ENCODE data around the gene RALGDS.
A peak's percentile ranks its signal among the peaks of the same experiment; 100 is the strongest.
"Not testable (repeated sequence)": the region's sequence is repeated elsewhere in the genome, so short reads cannot be mapped to it uniquely, and the experiment has no call there.

The RALGDS gene

GRCh38 chr9:133121198-133121914, at the start of gene RALGDS:
RALGDS (minus strand) TSS chr9:133121240; CDS start chr9:133121154, 86 bp downstream.
- peak; percentile 64 for DNase-seq

DNA sequence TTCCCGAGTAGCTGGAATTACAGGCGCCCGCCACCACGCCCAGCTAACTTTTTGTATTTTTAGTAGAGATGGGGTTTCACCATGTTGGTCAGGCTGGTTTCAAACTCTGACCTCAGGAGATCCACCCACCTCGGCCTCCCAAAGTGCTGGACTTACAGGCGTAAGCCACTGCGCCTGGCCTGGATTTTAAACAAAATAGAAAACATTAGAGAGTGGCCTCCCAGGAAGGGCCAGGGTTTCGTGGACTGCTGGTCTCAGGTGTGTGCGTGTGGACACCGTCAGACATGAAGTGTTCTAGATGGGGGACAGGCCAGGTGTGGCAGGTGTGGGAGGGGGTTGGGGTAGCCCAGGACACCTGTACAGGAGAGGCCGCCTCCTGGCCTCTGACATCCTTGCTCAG, 49.7 kb upstream of the RALGDS start:
- no peak for DNase-seq

GRCh38 chr9:133169687-133170086, 48.6 kb upstream of the RALGDS start:
- DNase-seq = not testable (repeated sequence)

- DNase-seq = no peak
These were observed 48.1 kb upstream of the RALGDS start for GRCh38 chr9:133169102-133169501.

DNA sequence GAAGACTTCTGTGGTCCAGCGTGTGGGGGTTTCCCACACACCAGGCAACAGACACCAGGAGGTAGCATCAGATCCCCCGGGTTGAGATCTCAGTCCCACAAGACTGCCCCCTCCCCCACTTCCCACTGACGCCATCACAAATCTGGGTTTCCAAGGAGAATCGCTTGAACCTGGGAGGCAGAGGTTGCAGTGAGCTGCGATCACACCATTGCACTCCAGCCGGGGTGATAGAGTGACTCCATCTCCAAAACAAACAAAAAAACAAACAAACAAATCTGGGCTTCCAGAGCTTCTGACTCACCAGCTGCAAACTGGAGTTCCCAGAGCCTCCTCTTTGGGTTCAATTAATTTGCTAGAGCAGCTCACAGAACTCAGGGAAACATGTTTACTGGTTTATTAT, 47.4 kb upstream of the RALGDS start:
- DNase-seq = no peak

DNA sequence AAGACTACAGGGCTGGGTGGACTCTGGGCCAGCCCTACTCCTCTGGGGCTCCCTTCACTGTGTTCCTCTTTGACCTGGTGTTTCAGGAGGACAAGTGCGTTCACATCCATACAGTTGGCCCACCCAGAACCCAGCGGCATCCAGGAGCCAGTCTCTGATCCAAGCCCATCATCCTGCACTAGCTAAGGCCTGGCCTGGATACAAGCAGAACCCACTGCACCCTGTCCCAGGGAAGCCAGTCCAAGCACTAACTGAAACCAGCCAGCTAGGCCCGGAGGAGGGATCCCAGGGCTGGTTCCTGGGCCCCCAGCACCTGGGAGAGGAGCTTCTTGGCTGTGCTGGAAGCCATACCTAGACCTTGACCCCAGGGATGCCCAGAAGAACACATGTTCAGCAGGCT, 46.7 kb upstream of the RALGDS start:
- no peak for DNase-seq

DNA sequence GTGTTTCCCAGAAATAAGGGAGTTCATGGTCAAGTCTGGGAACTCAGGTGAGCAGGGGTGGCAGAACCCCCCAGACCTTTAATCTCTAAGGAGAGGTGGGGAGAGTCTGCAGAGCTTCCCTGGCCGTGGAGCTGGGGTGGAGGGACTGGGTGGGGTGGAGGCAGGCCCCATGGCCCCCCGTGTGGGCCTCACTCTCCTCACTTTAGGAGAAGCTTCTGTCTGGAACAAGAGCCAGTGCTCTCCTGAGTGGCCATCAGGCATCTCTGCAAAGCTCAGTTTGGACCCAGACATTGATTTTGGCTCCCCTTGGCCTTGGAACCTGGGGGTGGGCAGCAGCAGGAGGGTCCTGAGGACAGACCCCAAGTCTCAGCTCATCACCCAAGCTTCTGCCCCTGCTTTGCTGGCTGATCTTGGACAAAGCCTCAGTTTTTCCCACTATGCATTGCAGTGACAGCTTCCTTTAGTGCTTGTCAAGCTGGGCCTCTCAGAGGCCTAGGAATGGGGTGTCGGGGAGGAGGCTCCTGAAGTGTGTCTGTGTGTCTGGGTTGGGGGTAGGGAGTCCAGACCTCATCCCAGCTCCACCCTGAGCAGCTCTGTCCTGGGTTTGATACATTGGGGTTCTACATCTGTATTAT, 46.2 kb upstream of the RALGDS start:
- no peak for DNase-seq

DNA sequence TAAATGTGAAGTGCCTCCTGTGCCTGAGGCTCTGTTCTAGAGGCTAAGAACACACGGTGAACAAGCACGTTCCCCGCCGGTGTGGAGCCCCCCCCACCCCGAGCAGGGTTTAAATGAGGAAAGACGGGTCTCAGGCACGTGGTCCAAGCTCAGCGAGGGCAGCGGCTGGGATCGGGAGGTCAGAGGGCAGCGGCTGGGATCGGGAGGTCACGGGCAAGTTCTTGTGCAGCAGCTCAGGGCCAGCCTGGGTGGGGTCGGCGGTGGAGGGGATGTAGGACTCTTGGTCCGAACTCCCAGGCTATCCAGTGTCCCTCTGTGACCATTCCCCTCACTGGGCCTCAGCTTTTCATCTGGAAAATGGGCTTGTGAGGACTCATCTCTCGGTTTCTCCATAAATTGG, 45.4 kb upstream of the RALGDS start:
- no peak for DNase-seq

- no peak for DNase-seq
These were observed 44.4 kb upstream of the RALGDS start for GRCh38 chr9:133165452-133165730.

DNA sequence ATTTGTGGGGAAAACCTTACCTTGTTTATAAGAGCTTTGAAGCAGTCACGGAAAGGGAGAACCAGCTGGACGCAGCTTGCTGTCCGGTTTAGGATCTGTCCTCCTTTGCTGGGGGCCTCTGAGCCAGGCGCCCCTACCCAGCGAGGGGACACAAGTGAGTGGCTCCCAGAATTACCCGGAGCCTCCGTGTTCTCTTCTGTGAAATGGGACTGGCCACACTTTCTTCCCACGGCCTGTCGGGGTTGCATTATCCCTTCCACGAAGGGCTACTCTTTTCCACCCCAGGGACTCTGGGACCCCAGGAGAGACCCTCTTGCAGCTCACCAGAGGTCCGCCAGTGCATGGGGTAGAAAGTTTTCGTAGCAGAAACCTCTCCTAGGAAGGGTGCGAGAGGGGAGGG, 43.2 kb upstream of the RALGDS start:
- DNase-seq = no peak

DNA sequence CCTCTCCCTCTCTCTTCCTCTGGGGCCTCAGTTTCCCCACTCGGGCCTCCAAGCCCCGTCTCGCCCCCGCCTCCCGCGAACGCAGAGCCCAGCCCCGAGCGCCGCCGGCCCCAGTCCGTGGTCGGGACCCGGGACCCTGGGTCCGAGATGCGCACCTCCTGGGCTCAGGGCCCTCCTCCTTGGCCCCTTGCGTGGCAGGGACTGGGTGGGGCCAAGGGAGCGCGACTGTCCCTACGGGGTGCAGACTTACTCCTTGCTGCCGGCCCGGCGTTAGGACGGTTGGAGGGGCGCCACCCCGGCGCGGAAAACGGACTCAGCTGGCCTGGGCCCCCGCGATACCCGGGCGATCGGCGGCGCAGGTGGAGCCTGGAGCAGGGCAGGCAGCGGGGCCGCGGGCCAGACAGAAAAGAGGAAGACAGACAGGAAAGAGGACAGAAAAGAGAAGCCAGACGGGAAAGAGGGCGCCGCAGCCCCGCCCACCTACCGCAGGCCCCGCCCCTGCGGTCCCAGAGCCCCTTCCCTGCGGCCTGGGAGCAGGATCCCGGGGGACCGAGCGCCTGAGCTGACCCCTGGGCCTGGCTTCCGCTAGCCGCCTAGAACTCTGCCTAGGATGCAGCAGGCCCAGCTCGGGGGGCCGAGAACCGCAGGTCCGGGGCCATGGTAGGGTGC, 42.6 kb upstream of the RALGDS start, which contains the start of gene GBGT1:
Gene GBGT1 (minus strand): TSS at position 411 of the 669 bp plus-strand sequence. CDS start 1,502 bp downstream, outside the sequence.
- no peak for DNase-seq

- no peak for DNase-seq
These were observed 41.9 kb upstream of the RALGDS start for GRCh38 chr9:133162861-133163503.

GRCh38 chr9:133161547-133161950, 40.5 kb upstream of the RALGDS start:
- no peak for DNase-seq

- DNase-seq = peak; percentile 20
These were observed 39.9 kb upstream of the RALGDS start for GRCh38 chr9:133160742-133161546.

DNA sequence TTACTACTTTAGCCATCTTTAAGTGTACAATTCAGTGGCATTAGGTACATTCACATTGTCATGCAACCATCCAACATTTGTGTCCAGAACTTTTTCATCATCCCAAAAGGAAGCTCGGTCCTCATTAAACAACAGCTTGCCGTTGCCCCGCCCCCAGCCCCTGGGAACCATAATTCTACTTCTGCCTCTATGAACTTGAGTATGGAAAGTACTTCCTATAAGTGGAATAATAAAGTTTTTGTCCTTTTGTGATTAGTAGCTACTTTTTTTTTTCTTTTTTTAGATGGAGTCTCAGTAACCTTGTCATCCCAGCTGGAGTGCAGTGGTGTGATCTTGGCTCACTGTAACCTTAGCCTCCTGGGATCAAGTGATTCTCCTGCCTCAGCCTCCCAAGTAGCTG, 37.7 kb upstream of the RALGDS start:
- DNase-seq = no peak

DNA sequence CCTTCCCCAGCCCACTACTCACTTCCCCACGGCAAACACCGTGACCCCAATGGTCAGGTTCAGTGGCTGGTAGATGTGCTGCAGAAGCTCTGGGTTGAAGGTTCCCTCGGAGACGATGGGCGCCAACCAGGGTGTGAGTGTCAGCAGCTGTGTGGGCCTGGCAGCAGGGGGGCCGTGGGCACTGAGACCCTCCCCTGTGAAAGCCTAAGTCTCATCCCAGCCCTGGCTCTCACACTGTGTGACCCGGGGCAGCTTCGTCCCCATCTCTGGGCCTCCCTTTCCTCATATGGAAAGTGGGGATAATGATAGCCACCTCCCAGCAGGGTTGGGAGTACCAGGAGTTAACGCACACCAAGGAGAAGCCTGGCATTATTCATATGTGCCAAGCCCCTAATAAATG, 34.1 kb upstream of the RALGDS start:
- no peak for DNase-seq

- DNase-seq = no peak
These were observed 33.3 kb upstream of the RALGDS start for GRCh38 chr9:133154097-133154989.

GRCh38 chr9:133153227-133154096, 32.4 kb upstream of the RALGDS start:
- no peak for DNase-seq

- no peak for DNase-seq
These were observed 30.8 kb upstream of the RALGDS start for GRCh38 chr9:133151601-133152525.

DNA sequence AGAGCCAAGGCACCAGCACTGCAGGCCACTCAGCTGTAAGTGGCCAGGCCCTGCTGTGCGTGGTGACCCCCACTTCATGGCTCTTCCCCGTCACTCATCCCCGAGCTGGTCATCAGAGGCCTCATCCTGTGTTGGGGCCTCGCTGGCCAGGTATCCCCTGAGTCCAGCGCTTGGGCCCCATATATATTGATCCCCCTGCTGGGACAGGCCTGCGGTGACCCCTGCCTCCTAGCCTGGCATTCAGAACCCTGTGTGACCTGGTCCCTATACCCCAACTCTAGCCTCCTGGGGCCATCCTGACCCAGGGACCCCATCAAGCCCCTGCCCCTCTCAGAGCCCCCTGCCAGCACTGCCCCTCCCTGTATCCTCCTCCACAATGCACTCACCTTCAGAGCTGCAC, 30.0 kb upstream of the RALGDS start:
- DNase-seq = no peak

All from NCI-H1105 treated with DMSO at 0.1 percent for 48 hours (cell line).